GM19395 (cell line): ENCODE data around the gene SMARCA4.

ENCODE experiments used
- ATAC-seq: cut with Tn5 transposase; IDR thresholded peaks from one replicate; pipeline ENCODE4 v1.9.1; 2021; ENCODE audit warnings: mild to moderate bottlenecking, moderate library complexity; ENCODE audit not compliant: unreplicated experiment

The SMARCA4 gene

DNA sequence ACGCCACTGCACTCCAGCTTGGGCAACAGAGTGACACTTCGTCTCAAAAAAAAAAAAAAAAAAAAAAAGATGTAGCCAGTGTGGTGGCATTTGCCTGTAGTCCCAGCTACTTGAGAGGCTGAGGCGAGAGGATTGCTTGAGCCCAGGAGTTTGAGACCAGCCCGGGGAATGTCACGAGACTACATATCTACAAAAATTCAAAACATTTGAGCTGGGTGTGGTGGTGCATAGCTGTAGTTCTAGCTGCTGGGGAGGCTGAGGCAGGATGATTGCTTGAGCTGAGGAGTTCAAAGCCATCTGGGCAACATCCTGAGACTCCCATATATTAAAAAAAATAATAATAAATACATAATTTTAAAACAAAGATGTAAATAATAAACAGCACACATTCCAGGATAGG, 46.6 kb downstream of the SMARCA4 start:
- no peak for ATAC-seq

DNA sequence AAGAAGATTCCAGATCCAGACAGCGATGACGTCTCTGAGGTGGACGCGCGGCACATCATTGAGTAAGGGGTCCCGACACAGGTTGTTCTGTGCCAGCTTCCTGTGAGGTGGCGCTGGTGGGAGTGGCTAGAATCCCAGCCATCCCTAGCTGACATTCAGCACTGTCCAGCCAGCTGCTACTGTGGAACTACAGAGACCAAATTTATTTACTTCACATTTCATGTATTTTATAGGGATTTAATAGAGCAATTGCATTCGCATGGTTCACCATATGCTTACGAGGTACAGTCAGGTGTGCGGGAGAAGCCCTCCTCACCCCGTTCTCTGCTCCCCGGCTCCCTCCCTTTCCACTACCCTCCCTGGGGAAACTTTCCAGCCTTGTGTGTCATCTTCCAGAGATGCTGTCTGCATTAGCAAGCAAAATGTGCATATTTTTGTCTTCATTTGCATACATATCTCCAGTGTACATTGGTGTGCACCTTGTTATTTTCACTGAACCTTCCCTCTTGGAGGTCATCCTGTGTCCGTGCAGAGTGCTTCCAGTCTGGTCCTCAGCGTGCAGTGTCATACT, 47.2 kb downstream of the SMARCA4 start:
- ATAC-seq: no peak

GRCh38 chr19:11010041-11010440, 49.2 kb downstream of the SMARCA4 start:
- no peak for ATAC-seq

DNA sequence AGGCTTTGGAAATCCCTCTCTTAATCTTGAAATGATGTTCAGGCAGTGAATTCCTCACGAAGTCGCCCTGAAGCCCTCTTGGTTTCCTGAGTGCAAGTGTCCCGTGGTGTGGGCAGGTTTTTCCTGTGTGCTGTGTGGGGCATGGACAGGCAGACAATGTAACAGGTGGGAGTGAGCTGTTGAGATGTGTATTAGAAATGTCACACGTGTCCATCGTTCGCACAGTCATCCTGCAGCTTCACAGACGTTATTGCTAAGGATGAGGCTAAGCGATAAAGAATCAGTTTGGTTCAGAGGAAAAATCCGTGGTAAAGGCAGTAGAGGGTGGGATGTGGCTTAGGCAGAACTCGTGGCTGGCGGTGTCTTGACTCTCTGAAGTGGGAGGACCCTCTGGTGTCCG, 51.7 kb downstream of the SMARCA4 start:
- ATAC-seq: no peak

DNA sequence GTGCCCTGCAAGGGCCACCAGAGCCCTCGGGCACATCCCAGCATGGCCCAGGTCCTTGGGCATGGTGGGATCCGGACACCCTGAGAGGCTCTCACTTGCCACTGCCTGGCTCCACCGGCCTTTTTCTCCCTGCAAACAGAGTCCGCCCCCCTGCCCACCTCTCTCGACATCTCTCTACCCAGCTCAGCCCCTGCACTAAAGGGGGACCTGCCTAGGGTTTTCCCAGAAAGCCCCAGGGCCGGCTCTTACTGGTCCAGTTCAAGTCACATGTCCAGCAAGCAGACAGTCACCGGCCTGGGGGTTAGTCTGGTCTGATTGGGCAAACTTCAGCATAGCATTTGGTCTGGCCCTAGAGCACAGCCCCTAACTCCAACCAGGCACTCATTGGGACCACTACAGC, 52.9 kb downstream of the SMARCA4 start:
- no peak for ATAC-seq

DNA sequence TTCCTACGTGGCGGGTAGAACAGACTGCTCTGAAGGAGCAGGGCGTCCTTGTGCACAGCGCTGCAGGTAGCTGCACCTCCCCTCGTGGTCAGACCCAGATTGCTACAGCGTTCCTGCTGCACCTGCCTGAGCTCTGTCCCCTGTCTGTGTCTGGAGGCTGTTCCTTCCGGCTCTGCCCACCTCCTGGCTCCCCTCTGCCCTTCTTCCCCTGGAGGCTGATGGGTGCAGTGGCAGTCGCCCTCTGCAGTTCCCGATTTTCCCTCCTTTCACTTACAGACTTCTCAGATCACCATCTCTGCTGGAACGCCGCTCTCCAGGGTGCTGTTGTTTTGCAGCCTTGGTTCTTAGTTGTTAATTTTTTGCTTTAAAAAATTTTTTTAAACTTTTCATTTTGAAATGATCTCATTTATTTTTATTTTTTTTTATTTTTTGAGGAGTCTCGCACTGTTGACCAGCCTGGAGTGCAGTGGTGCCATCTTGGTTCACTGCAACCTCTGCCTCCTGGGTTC, 53.6 kb downstream of the SMARCA4 start:
- no peak for ATAC-seq

DNA sequence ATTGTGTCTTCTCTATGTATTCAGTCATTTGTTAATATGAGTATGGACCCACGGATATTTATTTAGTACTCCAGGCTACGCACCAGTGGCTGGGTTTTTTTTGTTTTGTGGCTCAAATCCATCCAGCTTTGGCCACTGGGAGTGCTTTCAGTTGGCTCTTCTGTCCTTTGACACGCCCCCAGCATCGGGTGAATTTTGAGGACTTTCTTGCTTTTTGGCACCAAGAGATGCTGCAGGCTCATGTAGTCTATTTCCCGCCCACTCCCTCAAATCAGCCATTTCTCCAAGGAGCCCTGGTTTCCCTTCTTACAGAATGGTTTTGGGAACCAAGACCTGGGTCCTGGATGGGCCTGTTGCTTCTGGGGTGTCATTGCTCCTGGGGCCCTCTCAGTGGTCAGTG, 55.8 kb downstream of the SMARCA4 start:
- no peak for ATAC-seq

DNA sequence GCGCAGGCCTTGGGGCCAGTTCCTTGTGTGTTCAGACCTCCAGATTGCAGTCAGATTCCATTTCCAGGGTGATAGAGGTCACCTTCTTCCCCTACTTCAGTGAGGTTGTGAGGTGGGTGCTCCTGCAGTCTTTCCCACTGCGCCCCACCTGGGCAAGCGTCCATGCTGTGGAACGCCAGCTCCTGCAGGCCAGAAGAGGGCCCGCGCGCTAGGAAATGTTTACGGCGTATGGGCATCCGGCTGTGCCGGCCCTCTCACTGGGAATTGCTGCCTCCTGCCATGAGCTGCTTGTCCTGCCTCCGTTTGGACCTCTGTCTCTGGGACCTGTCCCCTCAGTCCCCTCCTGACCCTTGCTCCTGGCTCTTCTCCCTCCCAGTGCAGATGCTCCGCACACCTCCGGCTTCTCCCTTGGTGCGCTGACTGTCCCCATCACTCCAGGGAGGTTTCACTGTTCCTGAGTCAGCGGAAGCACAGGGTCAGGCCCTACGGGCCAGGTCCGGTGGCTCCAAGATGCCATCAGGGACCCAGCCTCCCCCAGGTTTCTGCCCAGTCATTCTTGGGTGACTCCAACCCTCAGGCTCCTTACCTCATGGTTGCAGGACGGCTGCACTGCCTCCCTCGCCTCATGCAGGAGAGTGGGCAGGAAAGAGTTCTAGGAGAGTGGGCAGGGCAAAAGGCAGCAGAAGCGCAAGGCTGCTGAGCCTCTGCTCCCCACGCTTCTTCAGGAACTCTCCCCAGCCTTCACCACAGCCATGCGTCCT, 56.6 kb downstream of the SMARCA4 start:
- ATAC-seq: no peak

GRCh38 chr19:11018179-11018578, 57.3 kb downstream of the SMARCA4 start:
- ATAC-seq: no peak

DNA sequence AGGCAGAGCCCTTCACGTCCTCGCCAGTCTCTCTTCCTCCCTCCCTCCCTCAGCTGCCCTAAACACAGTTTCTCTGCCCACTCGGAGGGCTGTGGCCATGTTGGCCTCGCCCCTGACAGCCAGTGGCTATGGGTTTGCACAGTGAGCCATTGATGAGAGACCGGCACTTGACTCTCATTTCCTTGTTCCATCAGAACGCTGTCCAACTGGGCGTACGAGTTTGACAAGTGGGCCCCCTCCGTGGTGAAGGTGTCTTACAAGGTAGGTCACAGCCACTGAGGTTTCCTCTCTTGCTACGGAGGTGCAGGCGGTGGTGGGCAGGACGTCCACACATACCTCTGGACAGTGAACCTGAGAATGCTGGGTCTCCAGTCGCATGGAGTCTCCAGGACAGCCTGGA, 57.9 kb downstream of the SMARCA4 start:
- ATAC-seq: no peak

GRCh38 chr19:11019262-11019661, 58.4 kb downstream of the SMARCA4 start:
- no peak for ATAC-seq

GRCh38 chr19:11019824-11020223, 59.0 kb downstream of the SMARCA4 start:
- no peak for ATAC-seq

GRCh38 chr19:11020423-11020822, 59.6 kb downstream of the SMARCA4 start:
- no peak for ATAC-seq

DNA sequence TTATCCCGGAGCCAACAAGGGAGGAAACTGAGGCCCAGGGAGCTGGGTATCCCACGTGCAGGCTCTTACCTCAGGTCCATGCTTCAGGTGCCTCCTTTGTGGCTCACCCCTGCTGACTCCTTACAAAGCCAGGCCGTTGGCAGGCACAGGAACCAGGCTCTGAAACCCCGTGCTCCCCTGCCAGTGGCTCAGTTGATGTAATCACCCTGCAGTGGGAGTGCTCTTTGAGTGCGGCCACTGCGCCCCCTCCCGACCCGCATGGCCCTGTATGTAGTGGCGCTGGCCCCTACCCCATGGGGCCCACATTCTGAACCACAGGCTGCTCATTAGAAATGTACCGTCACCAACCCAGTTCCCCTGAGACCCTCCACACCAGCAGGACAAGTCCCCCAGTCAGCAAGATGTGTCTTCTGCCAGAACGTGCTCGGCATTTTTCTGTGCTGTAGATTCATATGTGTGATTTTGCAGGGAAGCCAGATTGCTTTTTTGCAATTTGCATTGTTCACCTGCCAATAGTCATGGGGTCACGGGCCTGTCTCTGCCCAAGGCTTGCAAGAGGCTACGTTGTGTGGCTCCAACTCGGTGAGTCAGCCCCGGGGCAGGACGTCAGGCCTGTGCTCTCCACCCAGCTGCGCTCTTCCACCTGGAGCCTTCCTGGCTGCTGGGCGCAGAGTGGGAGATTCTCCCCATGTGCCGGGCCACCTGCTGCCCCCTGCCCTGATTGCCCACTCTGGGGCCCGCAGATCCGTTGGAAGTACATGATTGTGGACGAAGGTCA, 60.3 kb downstream of the SMARCA4 start:
- ATAC-seq: no peak

- ATAC-seq: no peak
These were observed 60.9 kb downstream of the SMARCA4 start for GRCh38 chr19:11021760-11022144.

- no peak for ATAC-seq
These were observed 62.2 kb downstream of the SMARCA4 start for GRCh38 chr19:11023016-11023415.

- no peak for ATAC-seq
These were observed 62.9 kb downstream of the SMARCA4 start for GRCh38 chr19:11023710-11024109.

GRCh38 chr19:11024259-11024658, 63.4 kb downstream of the SMARCA4 start:
- ATAC-seq: no peak

GRCh38 chr19:11025006-11025405, 64.2 kb downstream of the SMARCA4 start:
- no peak for ATAC-seq

GRCh38 chr19:11025445-11025844, 64.6 kb downstream of the SMARCA4 start:
- no peak for ATAC-seq

DNA sequence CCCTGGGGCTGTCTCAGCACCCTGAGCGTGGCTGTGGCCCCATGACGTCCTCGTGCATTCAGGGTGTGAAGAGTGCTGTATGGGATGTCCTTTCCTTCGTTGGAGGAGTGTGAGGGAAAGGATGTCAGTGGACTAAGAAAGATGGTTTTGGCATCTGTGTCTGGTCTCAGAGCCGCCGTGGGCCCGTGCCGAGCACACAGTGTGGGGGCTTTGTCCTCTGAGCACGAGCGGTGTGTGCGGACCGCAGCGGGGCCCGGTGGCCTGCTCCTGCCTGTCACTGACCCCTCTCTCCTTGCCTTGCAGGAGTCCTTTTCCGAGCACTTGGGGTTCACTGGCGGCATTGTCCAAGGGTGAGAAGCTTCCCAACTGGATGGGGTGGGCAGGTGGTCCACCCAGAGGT, 65.2 kb downstream of the SMARCA4 start:
- ATAC-seq: no peak

- no peak for ATAC-seq
These were observed 66.6 kb downstream of the SMARCA4 start for GRCh38 chr19:11027381-11027780.
